ENCODE results near the gene PIBF1. TPM values are rescaled to one million over a fixed set of nuclear protein-coding genes. Genes with fewer than 3 reads are reported as not detected.

The PIBF1 gene
- total RNA-seq, 1 experiment from 2014 or later: 12.9 TPM

DNA sequence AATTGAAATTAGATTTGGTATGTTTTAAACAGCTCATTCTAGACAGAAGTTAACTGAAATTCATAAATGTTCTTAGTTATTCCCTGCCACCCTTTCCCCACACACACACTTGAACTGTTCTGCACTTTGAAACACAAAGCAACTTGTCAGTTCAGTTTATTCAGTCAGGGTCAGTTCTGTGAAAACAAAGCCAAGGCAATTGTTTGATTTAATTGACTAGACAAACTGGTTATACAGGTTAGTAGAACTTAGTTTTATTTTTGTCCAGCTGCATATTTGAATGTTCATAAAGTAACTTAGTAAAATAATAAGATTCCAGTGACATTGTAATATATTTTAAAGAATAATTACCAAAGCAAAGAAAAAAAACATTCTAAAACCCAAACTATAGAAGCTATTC, 178.6 kb downstream of the PIBF1 start:
- ATAC-seq: peak; percentile 78
- H3K9me3 Mint-ChIP-seq: peaks cover 9% of the 10 kb centered on the region
- CTCF ChIA-PET: no interaction called here
- H3K4me1 Mint-ChIP-seq: peaks cover 20% of the 10 kb centered on the region
- POLR2A ChIA-PET: interaction anchor here (0.7 kb wide), 1 partner anchor 257 kb away, joined by 3 read pairs; no protein-coding TSS in a partner anchor
- peaks cover 10% of the 10 kb centered on the region for H3K36me3 Mint-ChIP-seq
- TF ChIP-seq NFE2L1 (CRISPR knock-in tag; IDR thresholded peaks at IDR 0.05): no peak
- TF ChIP-seq IRF2 (CRISPR knock-in tag; IDR thresholded peaks at IDR 0.05; ENCODE audit: borderline replicate concordance, low read depth): no peak
- TF ChIP-seq ESRRA (CRISPR knock-in tag; IDR thresholded peaks at IDR 0.05; ENCODE audit: borderline replicate concordance): no peak
- no peak for TF ChIP-seq ZMAT4 (CRISPR knock-in tag; IDR thresholded peaks at IDR 0.05)
- TF ChIP-seq ZNF317 (CRISPR knock-in tag; IDR thresholded peaks at IDR 0.05; ENCODE audit: borderline replicate concordance, low read depth): no peak
- TF ChIP-seq JAZF1 (CRISPR knock-in tag; IDR thresholded peaks at IDR 0.05): no peak
- TF ChIP-seq ZBTB21 (CRISPR knock-in tag; IDR thresholded peaks at IDR 0.05; ENCODE audit: borderline replicate concordance): no peak
- TF ChIP-seq, protein P1, sequence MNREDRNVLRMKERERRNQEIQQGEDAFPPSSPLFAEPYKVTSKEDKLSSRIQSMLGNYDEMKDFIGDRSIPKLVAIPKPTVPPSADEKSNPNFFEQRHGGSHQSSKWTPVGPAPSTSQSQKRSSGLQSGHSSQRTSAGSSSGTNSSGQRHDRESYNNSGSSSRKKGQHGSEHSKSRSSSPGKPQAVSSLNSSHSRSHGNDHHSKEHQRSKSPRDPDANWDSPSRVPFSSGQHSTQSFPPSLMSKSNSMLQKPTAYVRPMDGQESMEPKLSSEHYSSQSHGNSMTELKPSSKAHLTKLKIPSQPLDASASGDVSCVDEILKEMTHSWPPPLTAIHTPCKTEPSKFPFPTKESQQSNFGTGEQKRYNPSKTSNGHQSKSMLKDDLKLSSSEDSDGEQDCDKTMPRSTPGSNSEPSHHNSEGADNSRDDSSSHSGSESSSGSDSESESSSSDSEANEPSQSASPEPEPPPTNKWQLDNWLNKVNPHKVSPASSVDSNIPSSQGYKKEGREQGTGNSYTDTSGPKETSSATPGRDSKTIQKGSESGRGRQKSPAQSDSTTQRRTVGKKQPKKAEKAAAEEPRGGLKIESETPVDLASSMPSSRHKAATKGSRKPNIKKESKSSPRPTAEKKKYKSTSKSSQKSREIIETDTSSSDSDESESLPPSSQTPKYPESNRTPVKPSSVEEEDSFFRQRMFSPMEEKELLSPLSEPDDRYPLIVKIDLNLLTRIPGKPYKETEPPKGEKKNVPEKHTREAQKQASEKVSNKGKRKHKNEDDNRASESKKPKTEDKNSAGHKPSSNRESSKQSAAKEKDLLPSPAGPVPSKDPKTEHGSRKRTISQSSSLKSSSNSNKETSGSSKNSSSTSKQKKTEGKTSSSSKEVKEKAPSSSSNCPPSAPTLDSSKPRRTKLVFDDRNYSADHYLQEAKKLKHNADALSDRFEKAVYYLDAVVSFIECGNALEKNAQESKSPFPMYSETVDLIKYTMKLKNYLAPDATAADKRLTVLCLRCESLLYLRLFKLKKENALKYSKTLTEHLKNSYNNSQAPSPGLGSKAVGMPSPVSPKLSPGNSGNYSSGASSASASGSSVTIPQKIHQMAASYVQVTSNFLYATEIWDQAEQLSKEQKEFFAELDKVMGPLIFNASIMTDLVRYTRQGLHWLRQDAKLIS (CRISPR knock-in tag; IDR thresholded peaks at IDR 0.05; ENCODE audit: borderline replicate concordance): no peak
- no peak for TF ChIP-seq NR1H2 (CRISPR knock-in tag; IDR thresholded peaks at IDR 0.05)
- TF ChIP-seq ATF6 (CRISPR knock-in tag; IDR thresholded peaks at IDR 0.05): no peak
- TF ChIP-seq CTCF (IDR thresholded peaks at IDR 0.05): no peak
- TF ChIP-seq, protein P2, sequence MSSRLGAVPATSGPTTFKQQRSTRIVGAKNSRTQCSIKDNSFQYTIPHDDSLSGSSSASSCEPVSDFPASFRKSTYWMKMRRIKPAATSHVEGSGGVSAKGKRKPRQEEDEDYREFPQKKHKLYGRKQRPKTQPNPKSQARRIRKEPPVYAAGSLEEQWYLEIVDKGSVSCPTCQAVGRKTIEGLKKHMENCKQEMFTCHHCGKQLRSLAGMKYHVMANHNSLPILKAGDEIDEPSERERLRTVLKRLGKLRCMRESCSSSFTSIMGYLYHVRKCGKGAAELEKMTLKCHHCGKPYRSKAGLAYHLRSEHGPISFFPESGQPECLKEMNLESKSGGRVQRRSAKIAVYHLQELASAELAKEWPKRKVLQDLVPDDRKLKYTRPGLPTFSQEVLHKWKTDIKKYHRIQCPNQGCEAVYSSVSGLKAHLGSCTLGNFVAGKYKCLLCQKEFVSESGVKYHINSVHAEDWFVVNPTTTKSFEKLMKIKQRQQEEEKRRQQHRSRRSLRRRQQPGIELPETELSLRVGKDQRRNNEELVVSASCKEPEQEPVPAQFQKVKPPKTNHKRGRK (CRISPR knock-in tag; IDR thresholded peaks at IDR 0.05; ENCODE audit: borderline replicate concordance): no peak
- no peak for TF ChIP-seq SP1 (CRISPR knock-in tag; conservative IDR thresholded peaks at IDR 0.05)
- TF ChIP-seq, protein P3, sequence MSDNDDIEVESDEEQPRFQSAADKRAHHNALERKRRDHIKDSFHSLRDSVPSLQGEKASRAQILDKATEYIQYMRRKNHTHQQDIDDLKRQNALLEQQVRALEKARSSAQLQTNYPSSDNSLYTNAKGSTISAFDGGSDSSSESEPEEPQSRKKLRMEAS (CRISPR knock-in tag; IDR thresholded peaks at IDR 0.05): no peak
- TF ChIP-seq GTF2I (CRISPR knock-in tag; conservative IDR thresholded peaks at IDR 0.05): no peak
- no peak for TF ChIP-seq ETV6 (CRISPR knock-in tag; IDR thresholded peaks at IDR 0.05)
- no peak for TF ChIP-seq NFYB (CRISPR knock-in tag; conservative IDR thresholded peaks at IDR 0.05; ENCODE audit: low read depth)
- peak overlapping the region; percentile 87; the same call in 1 of the 2 replicates for H3K27ac Mint-ChIP-seq
- no peaks in the 10 kb centered on the region for H3K27me3 Mint-ChIP-seq (ENCODE audit: low read depth)
- DNase-seq (ENCODE audit: low spot score): no peak
- peak overlapping the region; percentile 30 for H3K4me3 Mint-ChIP-seq

Measured in WTC11 (cell line).